GM18873 (cell line): Measurements from ENCODE around the gene OR51B2.

Experiments
- ATAC-seq: cut with Tn5 transposase; IDR thresholded peaks from one replicate; pipeline ENCODE4 v1.9.1; 2021; ENCODE audit warnings: mild to moderate bottlenecking, moderate library complexity, moderate number of reproducible peaks; ENCODE audit not compliant: unreplicated experiment, low FRiP score

OR51B2 gene

DNA sequence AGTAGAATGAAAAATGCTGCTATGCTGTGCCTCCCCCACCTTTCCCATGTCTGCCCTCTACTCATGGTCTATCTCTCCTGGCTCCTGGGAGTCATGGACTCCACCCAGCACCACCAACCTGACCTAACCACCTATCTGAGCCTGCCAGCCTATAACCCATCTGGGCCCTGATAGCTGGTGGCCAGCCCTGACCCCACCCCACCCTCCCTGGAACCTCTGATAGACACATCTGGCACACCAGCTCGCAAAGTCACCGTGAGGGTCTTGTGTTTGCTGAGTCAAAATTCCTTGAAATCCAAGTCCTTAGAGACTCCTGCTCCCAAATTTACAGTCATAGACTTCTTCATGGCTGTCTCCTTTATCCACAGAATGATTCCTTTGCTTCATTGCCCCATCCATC lies 39.5 kb downstream of the OR51B2 start:
- ATAC-seq: no peak

DNA sequence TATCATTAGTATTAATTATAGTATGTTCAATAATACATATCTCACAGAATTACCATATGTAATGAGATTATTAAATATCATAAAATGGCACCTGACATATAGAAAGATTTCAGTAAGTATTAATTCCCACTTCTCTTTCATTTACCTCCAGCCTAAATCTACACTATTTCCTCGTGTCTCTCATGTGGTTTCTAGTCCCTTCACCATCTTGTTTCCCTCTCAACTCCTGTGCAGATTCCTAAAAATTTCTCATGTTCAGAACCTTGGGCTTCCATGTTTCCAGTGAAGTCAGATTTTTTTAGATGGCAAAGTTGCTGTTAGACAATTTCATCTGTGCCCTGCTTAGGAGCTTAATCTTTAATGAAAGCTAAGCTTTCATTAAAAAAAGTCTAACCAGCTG lies 40.2 kb downstream of the OR51B2 start:
- no peak for ATAC-seq

DNA sequence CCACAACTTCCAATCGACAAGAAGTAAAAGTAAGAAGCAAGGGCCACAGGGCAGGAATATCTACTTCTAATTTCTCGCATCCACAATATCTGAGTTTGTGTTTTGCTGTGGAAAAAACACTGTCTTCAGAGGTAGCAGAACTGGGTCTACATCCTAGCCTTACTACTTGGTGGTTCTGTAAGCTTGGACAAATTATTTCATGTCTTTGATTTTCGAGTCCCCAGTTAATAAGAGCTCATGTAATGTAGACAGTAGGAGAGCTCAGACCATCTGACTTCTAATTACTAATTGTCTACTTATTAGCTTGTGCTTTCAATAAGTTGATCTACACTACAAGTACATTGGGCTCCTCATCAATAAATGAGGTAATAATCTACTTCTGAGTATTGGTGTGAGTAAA lies 41.0 kb downstream of the OR51B2 start:
- no peak for ATAC-seq

DNA sequence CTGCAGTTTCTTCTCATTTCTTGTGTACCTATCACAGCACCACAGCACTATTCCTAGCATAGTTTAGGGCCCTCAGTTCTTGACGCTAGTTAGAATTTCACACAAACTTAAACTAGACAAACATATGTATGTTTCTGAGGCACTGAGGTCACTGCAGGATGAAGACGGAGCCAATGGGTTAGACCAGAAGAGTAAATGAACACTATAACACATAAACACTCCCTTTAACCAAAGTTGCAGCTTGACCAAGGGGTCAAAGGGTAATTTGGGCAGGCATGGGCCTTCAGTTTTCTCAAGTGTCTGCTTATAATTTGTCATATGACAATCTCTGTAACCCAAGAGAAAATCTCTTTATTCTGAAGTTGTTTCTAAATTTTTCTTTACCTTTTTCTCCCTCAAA lies 41.5 kb downstream of the OR51B2 start:
- ATAC-seq: no peak

DNA sequence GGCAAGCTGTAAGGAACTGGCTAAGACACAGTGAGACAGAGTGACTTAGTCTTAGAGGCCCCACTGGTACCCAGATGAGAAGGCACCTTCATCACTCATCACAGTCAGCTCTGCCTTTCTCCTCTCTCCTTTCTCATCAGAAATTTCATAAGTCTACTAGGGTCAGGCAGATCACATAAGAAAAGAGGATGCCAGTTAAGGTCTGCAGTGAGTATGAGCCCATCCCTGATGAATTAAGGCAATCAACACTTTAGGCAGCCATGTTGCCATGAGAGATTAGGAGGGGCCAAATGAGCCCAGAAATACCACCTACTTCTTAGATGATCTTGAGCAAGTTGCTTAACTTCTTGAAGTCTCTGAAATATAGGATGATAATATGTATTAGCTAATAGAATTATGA lies 42.5 kb downstream of the OR51B2 start:
- ATAC-seq: no peak

DNA sequence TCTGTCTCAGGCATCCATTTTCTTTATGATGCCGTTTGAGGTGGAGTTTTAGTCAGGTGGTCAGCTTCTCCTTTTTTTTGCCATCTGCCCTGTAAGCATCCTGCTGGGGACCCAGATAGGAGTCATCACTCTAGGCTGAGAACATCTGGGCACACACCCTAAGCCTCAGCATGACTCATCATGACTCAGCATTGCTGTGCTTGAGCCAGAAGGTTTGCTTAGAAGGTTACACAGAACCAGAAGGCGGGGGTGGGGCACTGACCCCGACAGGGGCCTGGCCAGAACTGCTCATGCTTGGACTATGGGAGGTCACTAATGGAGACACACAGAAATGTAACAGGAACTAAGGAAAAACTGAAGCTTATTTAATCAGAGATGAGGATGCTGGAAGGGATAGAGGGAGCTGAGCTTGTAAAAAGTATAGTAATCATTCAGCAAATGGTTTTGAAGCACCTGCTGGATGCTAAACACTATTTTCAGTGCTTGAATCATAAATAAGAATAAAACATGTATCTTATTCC lies 43.5 kb downstream of the OR51B2 start:
- peak; percentile 86 for ATAC-seq

DNA sequence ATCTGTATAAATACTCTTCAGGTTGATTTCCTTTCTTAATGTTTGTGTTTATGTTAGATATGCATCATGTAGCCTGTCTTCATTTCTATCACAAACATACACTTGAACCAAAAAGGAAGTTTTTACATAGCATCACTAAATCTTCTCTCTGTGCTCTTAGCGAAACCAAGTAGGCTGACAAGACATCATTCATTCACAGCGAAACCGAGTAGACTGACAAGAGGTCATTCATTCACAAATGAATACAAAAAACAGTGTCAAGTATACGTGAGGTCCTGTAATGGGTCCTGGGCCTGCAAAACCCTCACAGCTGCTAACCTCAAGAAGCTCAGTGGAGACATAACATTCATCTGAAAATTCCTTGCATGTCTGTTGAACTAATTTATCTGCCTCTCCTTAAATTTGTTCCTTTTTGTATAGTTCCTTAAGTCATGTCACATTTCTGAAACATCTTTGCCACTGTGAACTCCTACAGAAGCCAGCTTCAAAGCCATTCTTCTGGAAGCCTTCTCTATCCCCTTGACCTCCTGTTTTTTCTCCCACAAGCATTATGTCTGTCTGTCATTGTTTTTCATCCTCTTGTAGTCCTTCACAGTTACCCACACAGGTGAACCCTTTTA lies 44.5 kb downstream of the OR51B2 start:
- no peak for ATAC-seq

DNA sequence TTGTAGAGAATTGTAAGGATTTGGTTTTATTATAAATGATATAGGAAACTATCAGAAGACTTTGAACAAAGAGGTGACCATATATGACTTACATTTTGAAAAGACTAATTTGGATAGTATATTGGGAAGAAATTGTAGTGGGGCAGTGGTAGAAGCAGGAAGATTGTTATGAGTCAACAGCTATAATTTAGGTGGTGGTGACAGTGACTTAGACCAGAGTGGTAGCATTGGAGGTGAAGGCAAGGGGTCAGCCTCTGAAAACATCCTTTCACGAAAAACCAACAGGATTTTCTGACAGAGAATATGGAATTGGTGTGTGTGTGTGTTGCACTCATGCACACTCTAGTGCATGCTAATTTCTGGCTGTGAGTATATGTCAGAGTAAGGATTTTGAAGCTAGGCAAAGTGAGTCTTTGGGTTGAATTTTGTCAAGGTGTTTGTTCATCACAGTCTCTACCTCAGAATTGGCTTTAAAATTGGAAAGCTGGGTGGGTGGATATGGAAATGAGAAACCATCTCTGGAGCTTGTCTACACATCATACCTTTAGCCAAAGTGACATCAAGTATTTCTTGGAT lies 46.2 kb downstream of the OR51B2 start:
- peak; percentile 53 for ATAC-seq

DNA sequence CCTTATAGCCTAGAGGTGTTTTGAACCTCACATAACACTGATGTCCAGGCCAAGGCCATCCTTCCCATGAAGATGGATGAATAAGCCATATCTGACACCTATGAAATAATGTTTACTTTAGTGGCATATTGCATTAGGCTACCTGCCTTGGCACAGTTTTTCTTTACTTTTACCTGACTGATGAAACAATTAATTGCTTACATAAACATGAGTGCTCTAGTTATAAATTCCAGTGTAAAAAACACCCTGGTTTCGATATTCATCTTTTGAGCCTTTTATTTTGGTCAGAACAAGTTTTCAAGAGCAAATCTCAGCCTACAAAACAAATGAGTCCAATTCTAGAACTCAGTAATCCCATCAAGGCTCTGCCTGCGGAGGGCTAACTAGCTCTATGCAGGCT lies 47.4 kb downstream of the OR51B2 start:
- ATAC-seq: no peak

DNA sequence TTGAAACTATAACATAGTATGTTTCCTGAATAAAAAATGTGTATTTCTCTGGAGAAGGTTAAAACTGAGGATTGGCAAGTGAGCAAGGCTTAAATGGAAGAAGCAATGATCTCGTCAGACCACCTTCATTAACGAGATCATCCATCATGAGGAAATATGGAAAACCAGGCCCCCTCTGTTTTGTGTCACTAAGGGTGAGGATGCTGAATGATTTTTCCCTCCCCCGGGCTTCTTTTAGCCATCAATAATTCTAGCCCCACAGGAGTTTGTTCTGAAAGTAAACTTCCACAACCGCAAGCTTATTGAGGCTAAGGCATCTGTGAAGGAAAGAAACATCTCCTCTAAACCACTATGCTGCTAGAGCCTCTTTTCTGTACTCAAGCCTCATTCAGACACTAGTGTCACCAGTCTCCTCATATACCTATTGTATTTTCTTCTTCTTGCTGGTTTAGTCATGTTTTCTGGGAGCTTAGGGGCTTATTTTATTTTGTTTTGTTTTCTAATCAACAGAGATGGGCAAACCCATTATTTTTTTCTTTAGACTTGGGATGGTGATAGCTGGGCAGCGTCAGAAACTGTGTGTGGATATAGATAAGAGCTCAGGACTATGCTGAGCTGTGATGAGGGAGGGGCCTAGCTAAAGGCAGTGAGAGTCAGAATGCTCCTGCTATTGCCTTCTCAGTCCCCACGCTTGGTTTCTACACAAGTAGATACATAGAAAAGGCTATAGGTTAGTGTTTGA lies 48.6 kb downstream of the OR51B2 start:
- no peak for ATAC-seq

DNA sequence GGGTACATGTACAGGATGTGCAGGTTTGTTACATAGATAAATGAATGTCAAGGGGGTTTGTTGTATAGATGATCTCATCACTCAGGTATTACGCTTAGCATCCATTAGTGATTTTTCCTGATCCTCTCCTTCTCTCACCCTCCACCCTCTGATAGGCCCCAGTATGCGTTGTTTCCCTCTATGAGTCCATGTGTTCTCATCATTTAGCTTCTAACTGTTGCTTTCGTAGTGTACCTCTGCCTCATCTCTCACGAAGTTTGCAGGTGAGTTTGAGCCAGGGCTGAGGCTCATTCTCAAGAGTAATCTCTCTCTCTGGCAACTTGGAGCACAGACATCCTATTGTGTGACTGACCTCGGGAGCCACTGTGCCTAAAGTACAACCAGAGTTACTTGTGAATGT lies 49.7 kb downstream of the OR51B2 start:
- no peak for ATAC-seq
